Thoracic aorta (tissue), 2 donors: Measurements from ENCODE around the gene MBTPS1. TPM values are rescaled to one million over a fixed set of nuclear protein-coding genes. Genes with fewer than 3 reads are reported as not detected.
A peak's percentile ranks its signal among the peaks of the same experiment; 100 is the strongest.

Experiments used
- ATAC-seq: fragments of 150-250 bp; one replicate; pipeline ENCODE4 v1.8.0; 2017; ENCODE audit warnings: low read depth; ENCODE audit not compliant: insufficient number of reproducible peaks, low FRiP score
- DNase-seq: peaks from one replicate; pipeline ENCODE4 v3.0.0-alpha.2; 2020; ENCODE audit warnings: low spot score
- H3K27ac ChIP-seq, 2 donors: fragments of 200-600 bp; sonication (generic); 1 replicate in 1 of 2; 2 replicates in 1 of 2; pipeline ENCODE4 v1.5.1; 2016; ENCODE audit warnings: mild to moderate bottlenecking in 2 of 2, moderate library complexity in 2 of 2
- H3K27me3 ChIP-seq: fragments of 200-600 bp; sonication (generic); replicated peaks from 2 replicates; pipeline ENCODE4 v1.6.0; 2016; ENCODE audit warnings: mild to moderate bottlenecking; ENCODE audit not compliant: insufficient read depth
- H3K36me3 ChIP-seq: fragments of 200-600 bp; sonication (generic); one replicate; pipeline ENCODE4 v1.5.1; 2016
- H3K4me1 ChIP-seq, 2 donors: fragments of 200-600 bp; sonication (generic); 1 replicate in 1 of 2; 2 replicates in 1 of 2; pipeline versions ENCODE4 v1.5.1 to v1.6.0; 2016; ENCODE audit warnings: low read depth in 2 of 2, mild to moderate bottlenecking in 1 of 2; ENCODE audit not compliant: control insufficient read depth in 1 of 2
- H3K4me3 ChIP-seq: fragments of 200-600 bp; sonication (generic); 2 replicates; pipeline ENCODE4 v1.5.1; 2016; ENCODE audit warnings: mild to moderate bottlenecking
- H3K9me3 ChIP-seq: fragments of 200-600 bp; sonication (generic); 2 replicates; pipeline ENCODE4 v1.5.1; 2016
- CTCF ChIP-seq: fragments of 200-600 bp; sonication (generic); IDR thresholded peaks from one replicate; pipeline ENCODE4 v1.5.1; 2019; ENCODE audit warnings: antibody characterized with exemption
- total RNA-seq, 2 donors: library from RNA; depleted of rRNA; stranded (reverse); fragments of >200 nt; gene quantifications; one replicate each; pipeline versions ENCODE4 v1.1.0 to v1.2.3, GENCODE V29; 2016

MBTPS1 gene
- total RNA-seq, 2 donors from 2014 or later: 91.9 to 98.2 TPM

- Histone ChIP-seq H3K9me3 (no peaks in the 10 kb centered on the region), H3K27ac (no peak overlapping the region), H3K27me3 (no peaks in the 10 kb centered on the region), H3K36me3 (peaks cover 24% of the 10 kb centered on the region), H3K4me3 (no peak overlapping the region), H3K4me1 (peaks cover 11 to 14% of the 10 kb centered on the region in 2 donors)
- ATAC-seq (no peak), DNase-seq (no peak)
- TF ChIP-seq CTCF: no peak
Observed at GRCh38 chr16:84086341-84086740, 30.4 kb downstream of the MBTPS1 start.

DNA sequence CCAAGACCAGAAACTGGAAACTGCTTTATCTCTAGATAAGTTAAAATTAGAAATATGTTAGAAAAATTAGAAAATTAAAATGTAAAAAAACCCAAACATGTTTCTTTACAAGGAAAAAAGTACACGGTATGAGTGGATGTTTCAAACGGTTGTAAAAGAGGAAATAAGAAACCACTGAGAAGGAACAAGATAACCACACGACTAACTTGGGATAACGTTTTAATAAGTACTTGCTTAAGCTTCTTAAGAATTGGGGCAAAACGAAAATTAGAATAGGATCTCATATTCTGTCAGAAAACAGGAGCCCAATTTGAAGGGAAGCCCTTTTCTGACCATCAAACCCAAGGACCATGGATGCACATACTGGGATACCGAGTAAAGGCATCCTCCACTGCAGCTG, 31.0 kb downstream of the MBTPS1 start:
- peaks cover 11 to 14% of the 10 kb centered on the region in 2 donors for H3K4me1 ChIP-seq
- H3K27me3 ChIP-seq: no peaks in the 10 kb centered on the region
- DNase-seq (no peak), ATAC-seq (no peak)
- TF ChIP-seq CTCF: no peak
- H3K27ac ChIP-seq: no peak overlapping the region
- H3K4me3 ChIP-seq: no peak overlapping the region
- H3K9me3 ChIP-seq: no peaks in the 10 kb centered on the region
- peaks cover 24% of the 10 kb centered on the region for H3K36me3 ChIP-seq

- Histone ChIP-seq H3K9me3 (no peaks in the 10 kb centered on the region), H3K27ac (no peak overlapping the region), H3K4me1 (peaks cover 11 to 14% of the 10 kb centered on the region in 2 donors), H3K36me3 (peaks cover 22% of the 10 kb centered on the region), H3K4me3 (no peak overlapping the region), H3K27me3 (no peaks in the 10 kb centered on the region)
- no peak for TF ChIP-seq CTCF
- DNase-seq (no peak), ATAC-seq (no peak)
Observed at GRCh38 chr16:84085271-84085667, 31.5 kb downstream of the MBTPS1 start.

GRCh38 chr16:84084570-84085270, 32.0 kb downstream of the MBTPS1 start:
- DNase-seq (no peak), ATAC-seq (no peak)
- Histone ChIP-seq H3K36me3 (peaks cover 20% of the 10 kb centered on the region), H3K4me1 (peaks cover 11 to 14% of the 10 kb centered on the region in 2 donors), H3K27me3 (no peaks in the 10 kb centered on the region), H3K4me3 (no peak overlapping the region), H3K9me3 (no peaks in the 10 kb centered on the region), H3K27ac (no peak overlapping the region)
- TF ChIP-seq CTCF: peak; percentile 43

GRCh38 chr16:84082835-84083569, 33.7 kb downstream of the MBTPS1 start:
- Histone ChIP-seq H3K9me3 (no peaks in the 10 kb centered on the region), H3K27me3 (no peaks in the 10 kb centered on the region), H3K36me3 (peaks cover 10% of the 10 kb centered on the region), H3K4me3 (peak overlapping the region; percentile 37), H3K4me1 (peaks cover 11 to 14% of the 10 kb centered on the region in 2 donors), H3K27ac (peak overlapping the region; percentile 62 to 67)
- no peak for TF ChIP-seq CTCF
- DNase-seq (no peak), ATAC-seq (no peak)
